Cardiac fibroblast (primary cell): ENCODE results near the gene DICER1.

Source experiments
- DNase-seq, 2 donors: peaks; one replicate each; pipeline versions ENCODE4 v3.0.0 to v3.0.0-alpha.2; 2010; ENCODE audit warnings: low read depth in 2 of 2
- H3K4me3 ChIP-seq, 2 donors: replicated peaks in 1 of 2; 1 replicate in 1 of 2; 2 replicates in 1 of 2; pipeline ENCODE4 v1.5.1; 2011; ENCODE audit warnings: low read depth in 2 of 2, low read length in 2 of 2, mild to moderate bottlenecking in 2 of 2, moderate library complexity in 1 of 2
- CTCF ChIP-seq: IDR thresholded peaks from one replicate; pipeline ENCODE4 v1.5.1; 2011; ENCODE audit warnings: low read depth, mild to moderate bottlenecking, low read length, inconsistent platforms

The DICER1 gene

GRCh38 chr14:95119336-95119735 is 38.0 kb downstream of the DICER1 start:
- no peak for DNase-seq
- no peak overlapping the region for H3K4me3 ChIP-seq
- TF ChIP-seq CTCF = no peak

- TF ChIP-seq CTCF = no peak
- no peak overlapping the region for H3K4me3 ChIP-seq
- DNase-seq = no peak
Measured at GRCh38 chr14:95117937-95118721, 39.2 kb downstream of the DICER1 start.

GRCh38 chr14:95113476-95113875 is 43.9 kb downstream of the DICER1 start:
- DNase-seq = no peak
- H3K4me3 ChIP-seq = no peak overlapping the region
- no peak for TF ChIP-seq CTCF

- no peak for TF ChIP-seq CTCF
- no peak for DNase-seq
Measured at GRCh38 chr14:95111507-95112164, 45.7 kb downstream of the DICER1 start.

GRCh38 chr14:95110178-95110577 is 47.2 kb downstream of the DICER1 start:
- no peak overlapping the region for H3K4me3 ChIP-seq
- TF ChIP-seq CTCF = no peak
- DNase-seq = no peak

More at GRCh38 chr14:95111507-95112164, 45.7 kb downstream of the DICER1 start:
- no peak overlapping the region for H3K4me3 ChIP-seq

- no peak for TF ChIP-seq CTCF
- H3K4me3 ChIP-seq = no peak overlapping the region
- DNase-seq = no peak
Measured at GRCh38 chr14:95107711-95108110, 49.6 kb downstream of the DICER1 start.

- TF ChIP-seq CTCF = no peak
- H3K4me3 ChIP-seq = no peak overlapping the region
- peak; percentile 5 to 76 for DNase-seq
Measured at GRCh38 chr14:95106971-95107370, 50.4 kb downstream of the DICER1 start.
